ENCODE data around the gene EFCAB6.
A peak's percentile ranks its signal among the peaks of the same experiment; 100 is the strongest.

The EFCAB6 gene

DNA sequence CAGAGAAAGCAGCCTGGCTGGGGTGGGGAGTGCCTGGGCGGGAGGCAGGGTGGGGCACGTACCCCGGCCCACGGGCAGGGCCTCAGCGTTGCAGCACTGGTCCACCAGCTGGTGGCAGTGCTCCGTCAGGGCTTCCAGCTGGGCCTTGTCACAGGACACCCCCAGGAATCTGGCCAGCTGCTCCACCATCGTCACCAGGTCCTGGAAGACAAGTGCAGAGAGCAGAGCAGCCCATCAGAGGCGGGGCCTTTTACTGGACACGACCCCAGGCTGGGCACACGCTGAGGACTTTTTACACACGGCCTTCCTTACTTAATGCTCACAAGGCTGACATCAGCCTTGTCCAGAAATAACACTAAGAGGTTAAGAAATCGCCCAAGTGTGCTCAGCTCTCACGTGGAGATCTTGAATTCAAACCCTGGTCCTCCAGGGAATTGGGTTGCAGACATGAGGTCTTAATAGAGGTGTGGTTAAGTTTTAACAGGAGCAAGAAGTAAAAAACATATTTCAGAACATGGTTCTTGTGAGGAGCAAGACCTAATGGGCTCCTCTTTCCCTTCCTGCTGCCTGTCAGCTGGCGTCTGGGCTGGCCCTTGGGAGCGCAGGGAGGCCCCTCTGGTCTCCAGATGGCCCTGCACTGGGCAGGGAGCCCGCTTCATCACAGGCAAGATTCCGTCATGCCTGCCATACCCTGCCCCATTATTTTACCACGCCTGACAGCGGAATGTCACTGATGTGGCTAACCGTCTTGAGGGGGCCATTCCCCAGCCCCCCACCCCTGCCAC, 17.1 kb upstream of the EFCAB6 start:
- no peak overlapping the region for H3K4me3 Mint-ChIP-seq
- no peaks in the 10 kb centered on the region for H3K36me3 Mint-ChIP-seq (ENCODE audit: low read depth)
- H3K27me3 Mint-ChIP-seq: peaks cover 6% of the 10 kb centered on the region
- no peak for DNase-seq
- H3K27ac Mint-ChIP-seq: no peak overlapping the region
- no peaks in the 10 kb centered on the region for H3K9me3 Mint-ChIP-seq
- no peaks in the 10 kb centered on the region for H3K4me1 Mint-ChIP-seq (ENCODE audit: low read depth)

DNA sequence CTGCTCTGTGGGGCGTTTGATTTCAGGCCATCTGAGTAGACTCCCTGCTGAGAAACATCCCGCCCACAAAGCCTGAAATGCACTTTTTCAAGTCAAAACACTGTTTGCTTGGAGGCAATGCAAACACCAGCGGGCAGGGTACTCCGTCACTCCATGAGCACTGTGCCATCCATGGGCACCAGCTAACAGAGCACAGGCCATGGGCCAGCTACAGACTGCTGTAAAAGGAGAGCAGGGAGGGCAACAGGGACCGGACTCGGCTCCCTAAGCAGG, 16.6 kb upstream of the EFCAB6 start:
- Mint-ChIP-seq H3K36me3 (ENCODE audit: low read depth) (no peaks in the 10 kb centered on the region), H3K4me1 (ENCODE audit: low read depth) (no peaks in the 10 kb centered on the region), H3K27me3 (peaks cover 2% of the 10 kb centered on the region), H3K9me3 (no peaks in the 10 kb centered on the region), H3K27ac (no peak overlapping the region), H3K4me3 (no peak overlapping the region)
- no peak for DNase-seq

DNA sequence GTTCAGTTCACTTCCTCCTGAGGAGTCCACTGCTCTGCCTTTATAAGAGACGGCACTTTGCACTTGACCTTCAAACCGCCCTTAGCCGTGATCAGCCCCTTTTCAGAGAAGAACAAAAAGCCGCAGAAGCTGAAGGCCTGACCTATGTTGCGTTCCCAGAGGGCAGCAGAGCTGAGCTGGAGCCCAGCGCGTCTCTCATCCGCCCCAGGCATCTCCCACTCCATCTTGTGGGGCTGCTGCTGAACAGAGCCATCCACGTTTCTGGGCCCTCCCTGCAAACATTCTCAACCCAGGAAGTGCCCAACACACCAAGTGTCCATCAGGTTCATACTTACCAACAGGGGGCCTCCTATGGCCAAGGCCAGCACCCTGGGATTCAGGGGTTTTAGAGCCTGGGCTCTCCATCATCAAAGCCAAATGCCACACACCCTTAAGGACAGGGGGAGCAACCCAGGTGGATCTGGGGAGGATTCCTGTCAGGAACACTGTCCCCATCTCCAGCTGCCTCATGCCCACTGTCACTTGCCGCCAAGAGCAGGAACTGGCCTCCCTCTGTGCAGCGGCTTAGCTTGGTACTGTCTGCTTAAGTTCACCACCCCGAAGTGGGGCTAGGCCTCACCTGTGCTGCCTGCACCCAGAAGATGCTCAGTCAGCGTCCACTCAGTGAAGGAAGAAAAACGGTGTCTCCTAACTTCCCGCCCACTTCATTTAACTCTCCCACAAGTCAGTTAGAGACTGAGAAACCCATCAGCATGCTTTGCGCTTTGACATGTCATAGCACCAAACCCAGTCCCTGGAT, 16.0 kb upstream of the EFCAB6 start:
- no peaks in the 10 kb centered on the region for H3K4me1 Mint-ChIP-seq (ENCODE audit: low read depth)

DNA sequence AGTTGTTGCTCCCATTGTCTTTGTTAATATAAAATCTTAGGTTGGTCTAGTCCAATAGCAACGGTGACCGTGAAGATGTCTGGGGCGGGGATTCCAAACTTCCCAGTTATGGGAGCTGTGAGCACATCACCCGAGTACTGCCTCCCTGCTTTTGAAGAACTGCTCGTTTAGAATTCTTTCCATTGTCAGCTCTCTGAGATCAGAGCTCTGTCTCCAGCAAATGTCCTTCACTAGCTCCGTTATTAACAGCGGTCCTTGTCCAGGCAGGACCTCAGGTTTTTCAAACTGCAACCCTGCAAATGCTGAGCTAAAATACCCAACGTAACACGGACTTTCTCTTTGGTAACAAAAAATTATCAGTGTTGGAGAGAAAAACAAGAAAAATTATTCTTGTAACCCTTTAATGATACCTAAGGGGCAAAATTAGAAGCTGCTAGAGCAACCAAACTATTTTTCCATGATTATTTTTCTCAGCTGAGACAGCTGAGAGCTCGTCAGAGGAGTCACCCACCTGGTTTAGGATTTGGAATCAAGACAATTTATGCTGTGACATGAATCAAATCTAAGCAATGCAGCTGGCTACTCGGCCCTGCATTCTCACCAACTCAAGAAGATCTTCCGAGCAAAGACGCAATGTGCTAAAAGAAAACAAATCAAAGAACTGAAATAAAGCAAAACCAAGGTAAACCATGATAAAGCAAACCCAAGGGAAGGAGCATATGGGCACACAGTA, 15.1 kb upstream of the EFCAB6 start:
- peak; percentile 6 for DNase-seq
- Mint-ChIP-seq H3K27ac (no peak overlapping the region), H3K9me3 (no peaks in the 10 kb centered on the region), H3K36me3 (ENCODE audit: low read depth) (no peaks in the 10 kb centered on the region), H3K4me3 (no peak overlapping the region), H3K27me3 (peaks cover 11% of the 10 kb centered on the region), H3K4me1 (ENCODE audit: low read depth) (no peaks in the 10 kb centered on the region)

More for the DNA sequence above, 16.0 kb upstream of the EFCAB6 start:
- Mint-ChIP-seq H3K36me3 (ENCODE audit: low read depth) (no peaks in the 10 kb centered on the region), H3K27me3 (peaks cover 4% of the 10 kb centered on the region), H3K27ac (no peak overlapping the region), H3K9me3 (no peaks in the 10 kb centered on the region), H3K4me3 (no peak overlapping the region)
- peak; percentile 14 for DNase-seq

DNA sequence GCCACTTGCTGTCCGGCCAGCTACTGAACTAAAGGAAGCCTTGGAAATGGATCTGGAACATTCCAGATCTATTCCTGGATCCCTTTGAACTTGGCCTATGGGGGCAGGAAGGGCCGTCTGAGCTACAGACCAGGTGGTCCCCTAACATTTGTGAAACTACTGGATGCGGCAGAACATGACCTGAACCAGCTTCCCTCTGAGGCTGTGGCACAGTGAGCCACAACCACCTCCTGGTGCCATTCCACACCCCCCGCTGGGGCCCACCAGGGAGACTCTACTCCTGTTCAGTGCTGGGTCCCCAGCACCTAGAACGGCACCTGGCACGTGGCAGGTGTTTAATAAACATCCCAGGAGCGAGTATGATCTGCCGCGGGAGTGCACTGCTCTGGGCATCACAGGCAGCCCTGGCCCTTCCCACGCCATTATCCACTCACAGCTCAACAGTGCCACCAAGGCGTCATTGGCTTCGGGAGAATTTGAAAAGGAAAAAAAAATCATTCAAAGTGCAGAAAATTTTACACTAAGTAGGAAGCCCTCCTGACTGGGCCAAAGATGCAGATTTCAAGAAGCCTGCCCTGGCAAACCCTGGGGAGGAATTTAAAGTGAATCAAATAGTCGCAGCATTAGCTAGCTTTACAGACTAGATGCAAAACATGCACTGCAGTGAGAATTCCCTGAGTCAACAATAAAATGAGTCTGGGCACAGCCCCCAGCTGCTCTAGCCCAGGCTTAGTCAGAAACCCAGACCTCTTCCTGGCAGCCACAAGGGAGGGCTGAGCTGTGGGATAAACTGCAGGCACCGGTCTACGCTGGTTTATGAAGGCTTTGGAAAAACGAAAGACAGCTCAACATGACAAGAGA, 14.3 kb upstream of the EFCAB6 start:
- H3K27ac Mint-ChIP-seq: no peak overlapping the region
- no peaks in the 10 kb centered on the region for H3K36me3 Mint-ChIP-seq (ENCODE audit: low read depth)
- H3K4me3 Mint-ChIP-seq: no peak overlapping the region
- H3K4me1 Mint-ChIP-seq (ENCODE audit: low read depth): no peaks in the 10 kb centered on the region
- H3K9me3 Mint-ChIP-seq: no peaks in the 10 kb centered on the region
- DNase-seq: no peak
- peaks cover 19% of the 10 kb centered on the region for H3K27me3 Mint-ChIP-seq

DNA sequence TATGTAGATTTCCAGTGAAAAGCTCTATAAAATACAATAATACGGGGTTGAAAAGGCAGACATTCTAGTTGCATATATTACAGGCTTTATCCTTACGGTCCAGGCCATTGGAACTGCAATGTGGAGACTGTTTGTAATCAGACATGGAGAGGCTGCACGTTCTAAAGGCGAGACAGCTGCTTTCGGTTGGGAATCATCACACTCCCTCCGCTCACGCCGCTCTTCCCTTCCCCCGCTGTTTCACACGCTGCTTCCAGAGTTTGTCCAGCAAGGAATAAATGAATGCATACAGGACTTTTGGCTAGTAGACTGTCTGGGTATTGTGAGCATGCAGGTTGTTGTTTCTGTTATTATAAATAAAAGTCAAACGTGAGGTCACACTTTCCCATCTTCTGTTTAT, 13.5 kb upstream of the EFCAB6 start:
- H3K4me3 Mint-ChIP-seq: no peak overlapping the region
- no peak for DNase-seq
- H3K4me1 Mint-ChIP-seq (ENCODE audit: low read depth): no peaks in the 10 kb centered on the region
- H3K36me3 Mint-ChIP-seq (ENCODE audit: low read depth): no peaks in the 10 kb centered on the region
- no peak overlapping the region for H3K27ac Mint-ChIP-seq
- H3K27me3 Mint-ChIP-seq: peaks cover 27% of the 10 kb centered on the region
- no peaks in the 10 kb centered on the region for H3K9me3 Mint-ChIP-seq

DNA sequence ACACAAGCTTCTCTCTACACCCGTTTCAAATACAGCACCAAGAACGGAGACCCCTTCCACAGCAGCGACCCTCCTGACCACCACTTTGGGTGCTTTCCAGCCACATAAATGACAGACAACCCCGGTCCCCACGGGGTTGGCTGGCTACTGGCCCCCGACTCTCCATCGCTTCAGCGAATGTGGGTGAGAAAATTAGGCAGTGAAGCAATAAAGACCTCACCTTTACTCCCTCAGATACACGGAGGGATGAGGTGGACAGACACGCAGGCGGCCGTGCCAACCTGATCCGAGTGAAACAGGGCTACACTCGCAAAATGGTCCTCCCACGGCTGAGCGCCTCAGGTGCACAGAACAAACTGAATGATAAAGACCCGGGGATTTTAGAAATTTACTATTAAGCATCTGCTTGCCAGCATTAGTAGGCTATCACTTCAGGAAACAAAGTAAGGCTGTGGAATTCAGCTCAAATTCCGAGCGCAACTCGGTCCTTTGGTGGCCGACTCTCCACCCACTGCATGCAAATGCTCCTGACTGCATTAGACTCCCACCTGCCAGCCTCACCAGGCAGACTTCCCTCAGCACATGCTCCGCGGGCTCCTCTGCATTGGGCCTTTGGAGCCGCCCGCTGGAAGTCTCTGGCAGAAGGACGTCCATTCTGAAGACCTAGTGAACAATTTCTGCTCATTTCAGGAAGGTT, 12.8 kb upstream of the EFCAB6 start:
- H3K27ac Mint-ChIP-seq: no peak overlapping the region
- peaks cover 27% of the 10 kb centered on the region for H3K27me3 Mint-ChIP-seq
- no peaks in the 10 kb centered on the region for H3K4me1 Mint-ChIP-seq (ENCODE audit: low read depth)
- H3K4me3 Mint-ChIP-seq: no peak overlapping the region
- H3K36me3 Mint-ChIP-seq (ENCODE audit: low read depth): no peaks in the 10 kb centered on the region
- no peaks in the 10 kb centered on the region for H3K9me3 Mint-ChIP-seq
- no peak for DNase-seq

DNA sequence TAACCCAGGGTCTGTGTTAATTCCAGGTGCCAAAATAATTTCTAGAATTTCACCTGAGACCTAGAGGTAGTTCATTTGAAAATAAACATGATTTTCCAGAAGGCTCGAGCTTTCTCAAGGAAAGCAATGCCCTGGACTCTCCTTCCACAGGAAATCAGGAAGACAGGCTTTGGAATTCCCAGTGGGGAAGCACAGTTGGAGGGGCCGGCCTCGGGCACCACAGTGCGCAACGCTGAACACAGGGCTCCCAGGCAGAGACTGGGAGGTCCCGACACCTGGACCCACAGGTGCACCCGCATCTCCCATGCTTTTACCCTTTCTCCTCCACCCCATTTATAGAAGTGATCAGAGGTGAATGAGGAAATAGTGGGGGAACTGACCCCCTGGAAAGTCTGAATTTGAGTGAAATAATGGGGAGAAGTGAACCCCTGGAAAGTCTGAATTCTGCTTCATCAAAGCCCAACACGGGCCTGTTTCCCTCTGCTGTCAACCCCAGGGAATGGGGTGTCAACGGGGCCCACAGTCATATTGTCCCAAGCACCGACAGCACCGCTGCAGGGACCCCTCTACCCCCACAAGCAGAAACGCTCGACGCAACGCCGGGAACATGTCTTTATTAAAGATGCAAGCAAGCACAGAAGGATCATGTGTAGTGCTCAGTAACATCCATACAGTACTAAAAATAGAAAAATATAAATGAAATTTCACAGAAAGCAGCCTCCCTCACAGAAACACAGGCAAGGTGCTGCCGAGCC, 12.0 kb upstream of the EFCAB6 start:
- no peak overlapping the region for H3K27ac Mint-ChIP-seq
- peaks cover 27% of the 10 kb centered on the region for H3K27me3 Mint-ChIP-seq
- H3K9me3 Mint-ChIP-seq: no peaks in the 10 kb centered on the region
- no peaks in the 10 kb centered on the region for H3K36me3 Mint-ChIP-seq (ENCODE audit: low read depth)
- H3K4me1 Mint-ChIP-seq (ENCODE audit: low read depth): no peaks in the 10 kb centered on the region
- no peak overlapping the region for H3K4me3 Mint-ChIP-seq
- no peak for DNase-seq

DNA sequence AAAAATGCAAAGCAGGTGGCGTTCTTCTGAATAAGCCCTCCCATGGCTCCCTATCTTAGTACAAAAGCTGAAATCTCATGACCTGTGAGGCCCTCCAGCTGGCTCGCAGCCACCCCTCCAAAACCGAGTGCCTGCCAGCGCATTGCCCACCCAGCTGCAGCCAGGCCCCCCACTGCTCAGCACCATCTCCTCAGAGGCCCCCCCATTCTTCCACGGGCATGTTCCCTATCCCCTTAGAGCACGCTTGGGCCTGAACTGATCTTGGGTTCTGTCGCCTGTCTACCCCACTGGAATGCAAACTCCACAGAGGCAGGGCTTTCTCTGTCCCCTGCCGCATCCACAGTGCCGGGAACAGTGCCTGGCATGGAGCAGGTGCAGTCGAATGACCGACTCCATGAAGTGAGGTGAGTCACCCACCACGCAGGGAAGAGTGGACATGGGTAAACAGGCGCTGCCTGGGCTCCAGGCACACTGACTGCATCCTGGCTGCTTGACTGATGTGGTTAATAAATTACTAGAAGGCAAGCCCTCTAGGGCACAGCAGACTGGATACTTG, 11.3 kb upstream of the EFCAB6 start:
- H3K27ac Mint-ChIP-seq: no peak overlapping the region
- no peak overlapping the region for H3K4me3 Mint-ChIP-seq
- no peak for DNase-seq
- no peaks in the 10 kb centered on the region for H3K4me1 Mint-ChIP-seq (ENCODE audit: low read depth)
- H3K27me3 Mint-ChIP-seq: peaks cover 27% of the 10 kb centered on the region
- H3K36me3 Mint-ChIP-seq (ENCODE audit: low read depth): no peaks in the 10 kb centered on the region
- H3K9me3 Mint-ChIP-seq: no peaks in the 10 kb centered on the region

DNA sequence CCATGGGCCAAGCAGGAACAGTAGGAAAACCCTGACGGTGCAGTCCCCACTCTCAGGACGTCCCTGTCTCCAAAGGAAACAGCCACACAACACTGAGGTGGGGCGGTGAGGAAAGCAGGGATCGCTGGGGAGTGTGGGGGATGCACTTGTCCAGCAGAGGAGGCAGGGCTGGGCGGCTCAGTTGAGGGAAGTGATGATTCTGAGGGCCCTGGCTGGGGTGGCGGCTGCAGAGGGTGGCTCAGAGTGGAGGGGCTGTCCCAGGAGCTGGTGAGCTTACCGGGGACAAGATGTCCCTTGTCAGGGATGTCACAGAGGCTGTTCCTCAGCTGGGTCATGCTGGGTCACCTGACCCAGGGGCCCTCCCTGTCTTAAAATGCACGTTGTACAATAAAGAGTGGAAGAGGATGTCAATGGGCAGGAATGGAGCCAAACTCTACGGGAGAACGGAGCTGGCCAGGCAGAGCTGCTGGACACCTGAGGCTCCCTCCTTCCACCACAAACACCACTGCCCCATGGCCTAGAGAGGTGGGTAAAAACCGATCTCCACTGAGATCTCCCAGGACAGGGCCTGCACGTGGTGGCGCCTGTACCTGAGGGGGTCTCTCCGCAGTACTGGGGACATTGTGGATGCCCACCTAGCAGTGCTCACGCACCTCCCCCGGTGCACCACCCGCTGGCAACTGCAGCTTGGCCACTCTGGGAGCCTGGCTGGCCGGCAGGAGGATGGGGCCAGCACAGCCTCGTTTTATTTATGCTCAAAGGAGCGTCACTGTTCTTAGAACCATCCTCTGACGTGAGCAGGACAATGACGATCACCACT, 9.7 kb upstream of the EFCAB6 start:
- peaks cover 27% of the 10 kb centered on the region for H3K27me3 Mint-ChIP-seq
- H3K4me1 Mint-ChIP-seq (ENCODE audit: low read depth): no peaks in the 10 kb centered on the region
- DNase-seq: no peak
- H3K9me3 Mint-ChIP-seq: no peaks in the 10 kb centered on the region
- H3K36me3 Mint-ChIP-seq (ENCODE audit: low read depth): no peaks in the 10 kb centered on the region
- no peak overlapping the region for H3K4me3 Mint-ChIP-seq
- no peak overlapping the region for H3K27ac Mint-ChIP-seq

DNA sequence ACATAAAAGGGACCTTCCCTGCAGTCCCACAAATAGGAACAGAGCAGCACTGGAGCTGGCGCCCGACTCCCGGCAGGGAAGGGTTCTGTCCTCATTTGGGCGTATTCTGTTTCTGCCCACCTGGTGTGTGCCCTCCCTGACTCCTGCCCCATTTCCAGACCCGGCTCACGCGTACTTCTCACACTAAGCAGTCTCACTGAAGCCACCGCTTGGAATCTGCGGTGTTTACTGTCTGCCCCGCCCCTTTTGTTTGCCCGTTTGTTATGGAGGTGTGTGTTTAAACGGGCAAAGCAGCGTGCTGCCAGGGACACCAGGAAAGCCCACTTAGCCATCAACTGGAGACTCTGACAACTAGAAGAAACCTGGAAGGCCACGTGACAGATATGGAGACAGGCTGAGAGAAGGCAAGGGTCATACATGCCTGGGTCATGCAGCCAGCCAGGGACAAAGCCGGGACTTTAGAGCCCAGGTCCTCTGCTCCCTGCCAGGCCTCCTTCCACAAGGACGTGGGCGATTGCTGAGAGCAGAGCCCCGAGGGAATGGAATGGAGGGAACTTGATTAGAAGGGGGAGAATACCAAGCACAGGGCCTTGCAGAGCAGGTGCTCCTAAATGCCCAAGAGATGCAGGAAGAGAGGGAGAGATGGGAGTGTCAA, 8.7 kb upstream of the EFCAB6 start:
- no peak for DNase-seq
- H3K9me3 Mint-ChIP-seq: no peaks in the 10 kb centered on the region
- H3K4me1 Mint-ChIP-seq (ENCODE audit: low read depth): no peaks in the 10 kb centered on the region
- peaks cover 27% of the 10 kb centered on the region for H3K27me3 Mint-ChIP-seq
- no peak overlapping the region for H3K4me3 Mint-ChIP-seq
- H3K27ac Mint-ChIP-seq: no peak overlapping the region
- no peaks in the 10 kb centered on the region for H3K36me3 Mint-ChIP-seq (ENCODE audit: low read depth)

DNA sequence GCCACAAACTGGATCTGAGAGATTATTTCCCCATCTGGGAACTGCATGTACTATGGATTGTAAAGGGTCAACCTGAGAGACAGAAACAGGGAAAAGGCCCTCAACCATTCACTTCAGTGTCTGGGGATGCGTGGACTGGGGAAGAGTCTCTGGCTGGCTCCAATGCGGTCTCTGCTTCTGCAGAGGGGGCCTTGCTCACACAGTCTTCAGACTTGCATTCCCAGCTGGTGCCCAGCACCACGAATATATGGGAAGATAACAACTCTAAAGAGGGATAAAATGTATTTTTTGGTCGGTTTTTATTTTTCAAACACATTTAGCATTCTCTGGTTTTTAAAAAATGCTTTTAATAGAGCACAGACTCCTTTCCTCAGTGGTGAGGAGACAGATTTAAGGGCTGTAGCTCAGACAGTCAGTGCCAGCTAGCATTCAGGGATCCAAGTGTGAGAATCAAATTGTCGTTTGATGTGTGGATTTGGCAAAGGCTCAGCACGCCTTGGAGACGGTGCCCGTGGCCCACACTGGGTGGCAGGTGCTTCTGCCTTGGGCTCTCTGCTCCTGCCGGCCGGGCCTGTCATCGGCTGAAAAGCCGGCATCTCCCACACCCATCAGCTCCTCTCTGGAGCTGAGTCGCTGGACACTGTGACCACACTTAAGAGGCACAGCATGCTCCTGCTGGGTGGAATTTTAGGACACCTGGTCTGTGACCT, 8.0 kb upstream of the EFCAB6 start:
- H3K9me3 Mint-ChIP-seq: no peaks in the 10 kb centered on the region
- H3K27me3 Mint-ChIP-seq: peaks cover 27% of the 10 kb centered on the region
- H3K36me3 Mint-ChIP-seq (ENCODE audit: low read depth): peaks cover under 1% of the 10 kb centered on the region
- no peaks in the 10 kb centered on the region for H3K4me1 Mint-ChIP-seq (ENCODE audit: low read depth)
- no peak overlapping the region for H3K4me3 Mint-ChIP-seq
- no peak overlapping the region for H3K27ac Mint-ChIP-seq
- no peak for DNase-seq

All from activated T-cell treated with anti-CD3 and anti-CD28 coated beads, Interleukin-2, amount 50 U/mL, for 24 hours (primary cell).